Heart left ventricle (tissue), 16 donors: ENCODE results near the gene CFB. TPM values are rescaled to one million over a fixed set of nuclear protein-coding genes. Genes with fewer than 3 reads are reported as not detected.
"Not testable (repeated sequence)": the region's sequence is repeated elsewhere in the genome, so short reads cannot be mapped to it uniquely, and the experiment has no call there.

Source experiments
- ATAC-seq, 4 donors: fragments of 200-7000 bp; cut with Tn5 transposase; one replicate each; pipeline ENCODE4 v1.9.1; 2020 to 2022; ENCODE audit warnings: moderate library complexity in 4 of 4, mild to moderate bottlenecking in 3 of 4, moderate number of reproducible peaks in 1 of 4
- DNase-seq, 5 donors: peaks; one replicate each; pipeline ENCODE4 v3.0.0-alpha.2; 2020
- H3K27ac ChIP-seq, 12 donors: fragments of 200-600 bp; sonication (generic) in 4 of 12; one replicate each; pipeline versions ENCODE4 v1.5.0 to v1.8.0; 2016 to 2022; ENCODE audit warnings: mild to moderate bottlenecking in 2 of 12
- H3K27me3 ChIP-seq, 9 donors: fragments of 200-600 bp; sonication (generic) in 2 of 9; one replicate each; pipeline versions ENCODE4 v1.5.1 to v1.8.0; 2016 to 2022; ENCODE audit warnings: mild to moderate bottlenecking in 3 of 9
- H3K36me3 ChIP-seq, 9 donors: fragments of 200-600 bp; sonication (generic) in 2 of 9; one replicate each; pipeline versions ENCODE4 v1.5.0 to v1.8.0; 2018 to 2022; ENCODE audit warnings: mild to moderate bottlenecking in 2 of 9
- H3K4me1 ChIP-seq, 12 donors: fragments of 200-600 bp; sonication (generic) in 4 of 12; one replicate each; pipeline versions ENCODE4 v1.5.0 to v1.8.0; 2016 to 2022; ENCODE audit warnings: mild to moderate bottlenecking in 3 of 12
- H3K4me3 ChIP-seq, 12 donors: fragments of 200-600 bp; sonication (generic) in 4 of 12; one replicate each; pipeline versions ENCODE4 v1.5.0 to v1.8.0; 2017 to 2022; ENCODE audit warnings: mild to moderate bottlenecking in 9 of 12, moderate library complexity in 4 of 12
- H3K9me3 ChIP-seq, 12 donors: fragments of 200-600 bp; sonication (generic) in 4 of 12; one replicate each; pipeline versions ENCODE4 v1.5.0 to v1.8.0; 2016 to 2022; ENCODE audit warnings: mild to moderate bottlenecking in 1 of 12
- CTCF ChIP-seq, 12 donors: fragments of 200-600 bp; sonication (generic) in 4 of 12; IDR thresholded peaks; one replicate each; pipeline versions ENCODE4 v1.5.0 to v1.8.0; 2018 to 2022; ENCODE audit warnings: antibody characterized with exemption in 12 of 12, mild to moderate bottlenecking in 5 of 12
- POLR2A ChIP-seq, 2 donors: fragments of 450-650 bp; IDR thresholded peaks; one replicate each; pipeline ENCODE4 v1.6.1; 2017; ENCODE audit warnings: antibody characterized with exemption in 2 of 2, mild to moderate bottlenecking in 2 of 2, moderate library complexity in 2 of 2
- WGBS, 4 donors: extraction: QIAGEN DNeasy Blood & Tissue Kit in 2 of 4; methylation state at CpG; one replicate each; pipeline versions ENCODE4 v1.1.5 to v1.1.7; 2013 to 2018; 5-methylcytosine and 5-hydroxymethylcytosine counted together
- intact Hi-C, 10 donors: fragments of 100-400 bp; cut with DNase I; formaldehyde crosslinking; loops; one replicate each; pipeline versions ENCODE4 v1.11.1 to v1.14.2; 2022
- polyA plus RNA-seq, 2 donors: library from polyadenylated mRNA; stranded (reverse); fragments of 200-250 nt; gene quantifications; one replicate each; pipeline ENCODE4 v1.2.3, GENCODE V29; 2013
- total RNA-seq, 9 donors: library from RNA; depleted of rRNA in 2 of 9; stranded (reverse); fragments of >200 nt in 2 of 9; fragmentation: NEBNext Ultra II Directional in 3 of 9; extraction: Animal tissue kit (Norgen Biotek cat#: 25700) in 3 of 9; gene quantifications; one replicate each; pipeline versions ENCODE4 v1.1.0 to v1.2.4, GENCODE V29; 2016 to 2023
- donor health status: ischemic (EF 13 %, LVEDD 7.1; RV severe dilation, severe dysfunction).
- donor health status: healthy with polysubstance abuse.
- donor health status: DM: no; HTN: yes; CAD: no.
- donor health status: DM: no; HTN: no; CAD: no.
- donor health status: ischemic (EF 25% LVEDD 6.9; RV normal size, moderate dysfunction).
- donor health status: ischemic (EF 25% LVEDD 5.7; RV mildly dilated, moderate dysfunction).
- donor health status: healthy.
- donor health status: DM: yes; HTN: yes; CAD: no.
- donor health status: ischemic (EF 35%, LVEDD 5.7; RV mildly dilated, moderate dysfunction).
- donor health status: nonischemic (EF 11% LVEDD 7.7; RV severe dilation, severe dysfunction).
- donor health status: DM: yes; HTN: yes; CAD: no.
- donor health status: PGD.
- donor health status: ischemic (EF 29% LVEDD 5.4; RV normal size, mild dysfunction).
- donor health status: nonischemic (EF 23%, LVEDD 6.1; RV moderate dilation, normal function).

Gene CFB
- total and polyA plus RNA-seq, 11 donors: 3.0 to 151 (median 5.3) TPM

- Histone ChIP-seq H3K27me3 (no peaks in the 10 kb centered on the region), H3K9me3 (no peaks in the 10 kb centered on the region), H3K36me3 (no peaks in the 10 kb centered on the region), H3K4me1 (peaks cover 0 to 41% (median 20%) of the 10 kb centered on the region in 12 donors), H3K27ac (peak within 1 kb of the TSS; percentile 61 to 91 (median 84)), H3K4me3 (peak within 1 kb of the TSS; percentile 49 to 95 (median 66))
- WGBS, 4 donors: 1% methylated on average over 23 to 77 of the region's 77 CpGs
- DNase-seq: peak; percentile 93 to 94 (median 93)
- ATAC-seq: peak; percentile 60 to 85 (median 82)
- intact Hi-C loops: loop anchor here in 5 of 10 donors (5.0 to 10.0 kb wide), 2 partner anchors 50 to 53 kb away; partner anchors contain the start of genes NELFE (in 2 of the 5) and SKIC2 (in 2 of the 5)
- TF ChIP-seq CTCF (IDR thresholded peaks at IDR 0.05) (peak in 3 of 12 donors; percentile 9 to 19 (median 15)), POLR2A (IDR thresholded peaks at IDR 0.05) (peak in 1 of 2 donors; percentile 55)
These were observed 43.8 kb upstream of the CFB start, which contains the start of gene ZBTB12 for GRCh38 chr6:31901953-31902643. TSS of gene ZBTB12 (minus strand) at chr6:31902086. CDS start at chr6:31901305, 781 bp downstream.

GRCh38 chr6:31903957-31904356 is 41.9 kb upstream of the CFB start:
- Histone ChIP-seq H3K27ac (peak overlapping the region in 1 of 12 donors; percentile 81), H3K36me3 (no peaks in the 10 kb centered on the region), H3K9me3 (no peaks in the 10 kb centered on the region), H3K4me1 (peaks cover 0 to 37% (median 15%) of the 10 kb centered on the region in 12 donors), H3K4me3 (no peak overlapping the region), H3K27me3 (no peaks in the 10 kb centered on the region)
- TF ChIP-seq POLR2A (IDR thresholded peaks at IDR 0.05): no peak
- TF ChIP-seq CTCF (IDR thresholded peaks at IDR 0.05): no peak
- DNase-seq (no peak), ATAC-seq (no peak)
- intact Hi-C loops: loop anchor here in 5 of 10 donors (5.0 to 10.0 kb wide), 2 partner anchors 48 to 51 kb away; partner anchors contain the start of genes NELFE (in 2 of the 5) and SKIC2 (in 2 of the 5)
- WGBS, 4 donors: 78 to 88% (median 80%) methylated on average over 3 of the region's 3 CpGs

GRCh38 chr6:31905041-31905440 is 40.9 kb upstream of the CFB start:
- Histone ChIP-seq H3K36me3 (no peaks in the 10 kb centered on the region), H3K9me3 (no peaks in the 10 kb centered on the region), H3K4me1 (peaks cover 0 to 26% (median 9%) of the 10 kb centered on the region in 12 donors), H3K27me3 (no peaks in the 10 kb centered on the region), H3K27ac (no peak overlapping the region), H3K4me3 (no peak overlapping the region)
- intact Hi-C loops: loop anchor here in 3 of 10 donors (5.0 to 10.0 kb wide), 2 partner anchors 42 to 50 kb away; partner anchors contain the start of genes NELFE (in 2 of the 3), SKIC2 (in 2 of the 3) and CFB (in 1 of the 3)
- WGBS, 4 donors: 87 to 100% (median 95%) methylated on average over 1 of the region's 1 CpG
- DNase-seq (no peak), ATAC-seq (no peak)
- TF ChIP-seq CTCF (IDR thresholded peaks at IDR 0.05) (no peak), POLR2A (IDR thresholded peaks at IDR 0.05) (no peak)

- WGBS, 4 donors: 28 to 35% (median 33%) methylated on average over 4 of the region's 4 CpGs
- intact Hi-C loops: loop anchor here in 3 of 10 donors (5.0 to 10.0 kb wide), 2 partner anchors 41 to 49 kb away; partner anchors contain the start of genes NELFE (in 2 of the 3), SKIC2 (in 2 of the 3) and CFB (in 1 of the 3)
- DNase-seq: no peak
- no peak overlapping the region for H3K4me3 ChIP-seq
- ATAC-seq: no peak
- no peaks in the 10 kb centered on the region for H3K9me3 ChIP-seq
- no peak for TF ChIP-seq POLR2A (IDR thresholded peaks at IDR 0.05)
- no peak for TF ChIP-seq CTCF (IDR thresholded peaks at IDR 0.05)
- H3K27ac ChIP-seq: no peak overlapping the region
- peaks cover 0 to 26% (median 8%) of the 10 kb centered on the region in 12 donors for H3K4me1 ChIP-seq
- H3K36me3 ChIP-seq: no peaks in the 10 kb centered on the region
- no peaks in the 10 kb centered on the region for H3K27me3 ChIP-seq
These were observed 39.8 kb upstream of the CFB start for GRCh38 chr6:31906122-31906521.

- intact Hi-C loops: loop anchor here in 3 of 10 donors (5.0 to 10.0 kb wide), 2 partner anchors 41 to 48 kb away; partner anchors contain the start of genes NELFE (in 2 of the 3), SKIC2 (in 2 of the 3) and CFB (in 1 of the 3)
- not testable (repeated sequence) for ATAC-seq, H3K27me3 ChIP-seq, H3K9me3 ChIP-seq, H3K4me3 ChIP-seq, DNase-seq, H3K27ac ChIP-seq, H3K36me3 ChIP-seq
- peaks cover 0 to 25% (median 5%) of the 10 kb centered on the region in 12 donors for H3K4me1 ChIP-seq
- WGBS, 4 donors: 76 to 82% (median 79%) methylated on average over 8 of the region's 8 CpGs
These were observed 39.2 kb upstream of the CFB start for GRCh38 chr6:31906727-31907126.
